ENCODE measurements around the gene MKNK2. TPM values are rescaled to one million over a fixed set of nuclear protein-coding genes. Genes with fewer than 3 reads are reported as not detected.

The MKNK2 gene
- total and polyA plus RNA-seq, 10 of the 15 experiments (the other 5 are each of a cell fraction or from before 2014, with no cell fraction given): 9.6 to 365 (median 69.9) TPM

DNA sequence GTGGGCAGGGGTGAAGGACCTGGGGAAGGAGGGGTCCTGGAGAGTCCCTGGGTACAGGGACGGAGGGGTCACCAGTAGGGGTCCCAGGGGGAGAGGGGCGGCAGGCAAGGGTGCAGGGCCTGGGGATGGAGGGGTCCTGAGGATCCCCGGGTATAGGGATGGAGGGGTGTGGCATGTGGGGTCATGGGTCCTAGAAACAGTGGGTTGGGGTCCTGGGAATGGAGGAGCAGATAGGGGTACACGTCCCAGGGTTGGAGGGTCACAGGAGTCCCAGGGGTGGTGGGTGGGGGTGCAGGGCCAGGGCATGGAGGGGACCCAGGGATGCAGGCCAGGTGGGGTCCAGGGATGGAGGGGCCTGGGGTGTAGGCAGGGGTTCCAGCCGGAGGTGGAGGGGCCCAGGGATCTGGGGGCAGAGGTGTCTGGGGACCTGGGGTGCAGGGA, 36.9 kb downstream of the MKNK2 start:
- POLR2A ChIA-PET: no interaction called here
- Histone ChIP-seq H2AFZ (ENCODE audit: control insufficient read depth, low read depth, low read length) (no peak overlapping the region), H3K36me3 (ENCODE audit: control insufficient read depth in 2 of 2, insufficient read depth in 2 of 2, low read length in 1 of 2) (no peaks in the 10 kb centered on the region), H3K4me2 (ENCODE audit: control insufficient read depth, insufficient read depth) (peak overlapping the region; percentile 73), H3K4me1 (ENCODE audit: control insufficient read depth, insufficient read depth, low read length) (peaks cover 4% of the 10 kb centered on the region), H3K27ac (ENCODE audit: control insufficient read depth, insufficient read depth) (no peak overlapping the region), H3K79me2 (ENCODE audit: control insufficient read depth, insufficient read depth, low read length) (peaks cover 16% of the 10 kb centered on the region), H3K9ac (ENCODE audit: control insufficient read depth, insufficient read depth, low read length) (no peak overlapping the region), H3K4me3 (peak overlapping the region; percentile 77; the same call in 1 of the 2 replicates), H3K27me3 (replicated peaks in 1 of 2; ENCODE audit: control insufficient read depth in 2 of 2, insufficient read depth in 2 of 2, low read length in 1 of 2) (no peaks in the 10 kb centered on the region), H3K9me3 (replicated peaks; ENCODE audit: control insufficient read depth, insufficient read depth, low read length) (no peaks in the 10 kb centered on the region), H4K20me1 (ENCODE audit: control insufficient read depth, insufficient read depth) (no peaks in the 10 kb centered on the region)
- in situ Hi-C loops (cut with MboI): no loop called here
- BruUV-seq (replicated peaks): no TSS peak
- RAD21 ChIA-PET (ENCODE audit: unreplicated experiment): no interaction called here
- TF ChIP-seq, protein P1, sequence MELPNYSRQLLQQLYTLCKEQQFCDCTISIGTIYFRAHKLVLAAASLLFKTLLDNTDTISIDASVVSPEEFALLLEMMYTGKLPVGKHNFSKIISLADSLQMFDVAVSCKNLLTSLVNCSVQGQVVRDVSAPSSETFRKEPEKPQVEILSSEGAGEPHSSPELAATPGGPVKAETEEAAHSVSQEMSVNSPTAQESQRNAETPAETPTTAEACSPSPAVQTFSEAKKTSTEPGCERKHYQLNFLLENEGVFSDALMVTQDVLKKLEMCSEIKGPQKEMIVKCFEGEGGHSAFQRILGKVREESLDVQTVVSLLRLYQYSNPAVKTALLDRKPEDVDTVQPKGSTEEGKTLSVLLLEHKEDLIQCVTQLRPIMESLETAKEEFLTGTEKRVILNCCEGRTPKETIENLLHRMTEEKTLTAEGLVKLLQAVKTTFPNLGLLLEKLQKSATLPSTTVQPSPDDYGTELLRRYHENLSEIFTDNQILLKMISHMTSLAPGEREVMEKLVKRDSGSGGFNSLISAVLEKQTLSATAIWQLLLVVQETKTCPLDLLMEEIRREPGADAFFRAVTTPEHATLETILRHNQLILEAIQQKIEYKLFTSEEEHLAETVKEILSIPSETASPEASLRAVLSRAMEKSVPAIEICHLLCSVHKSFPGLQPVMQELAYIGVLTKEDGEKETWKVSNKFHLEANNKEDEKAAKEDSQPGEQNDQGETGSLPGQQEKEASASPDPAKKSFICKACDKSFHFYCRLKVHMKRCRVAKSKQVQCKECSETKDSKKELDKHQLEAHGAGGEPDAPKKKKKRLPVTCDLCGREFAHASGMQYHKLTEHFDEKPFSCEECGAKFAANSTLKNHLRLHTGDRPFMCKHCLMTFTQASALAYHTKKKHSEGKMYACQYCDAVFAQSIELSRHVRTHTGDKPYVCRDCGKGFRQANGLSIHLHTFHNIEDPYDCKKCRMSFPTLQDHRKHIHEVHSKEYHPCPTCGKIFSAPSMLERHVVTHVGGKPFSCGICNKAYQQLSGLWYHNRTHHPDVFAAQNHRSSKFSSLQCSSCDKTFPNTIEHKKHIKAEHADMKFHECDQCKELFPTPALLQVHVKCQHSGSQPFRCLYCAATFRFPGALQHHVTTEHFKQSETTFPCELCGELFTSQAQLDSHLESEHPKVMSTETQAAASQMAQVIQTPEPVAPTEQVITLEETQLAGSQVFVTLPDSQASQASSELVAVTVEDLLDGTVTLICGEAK (IDR thresholded peaks at IDR 0.05; ENCODE audit: borderline replicate concordance): no peak
- TF ChIP-seq ZNF207 (IDR thresholded peaks at IDR 0.05; ENCODE audit: borderline replicate concordance): no peak
- TF ChIP-seq PML (IDR thresholded peaks at IDR 0.05; ENCODE audit: low read length): no peak
- TF ChIP-seq CBX3 (IDR thresholded peaks at IDR 0.05; ENCODE audit: borderline replicate concordance, low read depth): no peak
- no peak for TF ChIP-seq KDM1A (IDR thresholded peaks at IDR 0.05; ENCODE audit: borderline replicate concordance)
- TF ChIP-seq, protein P2, sequence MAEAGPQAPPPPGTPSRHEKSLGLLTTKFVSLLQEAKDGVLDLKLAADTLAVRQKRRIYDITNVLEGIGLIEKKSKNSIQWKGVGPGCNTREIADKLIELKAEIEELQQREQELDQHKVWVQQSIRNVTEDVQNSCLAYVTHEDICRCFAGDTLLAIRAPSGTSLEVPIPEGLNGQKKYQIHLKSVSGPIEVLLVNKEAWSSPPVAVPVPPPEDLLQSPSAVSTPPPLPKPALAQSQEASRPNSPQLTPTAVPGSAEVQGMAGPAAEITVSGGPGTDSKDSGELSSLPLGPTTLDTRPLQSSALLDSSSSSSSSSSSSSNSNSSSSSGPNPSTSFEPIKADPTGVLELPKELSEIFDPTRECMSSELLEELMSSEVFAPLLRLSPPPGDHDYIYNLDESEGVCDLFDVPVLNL (IDR thresholded peaks at IDR 0.05; ENCODE audit: low read depth, low read length): no peak
- no peak for TF ChIP-seq TBL1XR1 (IDR thresholded peaks at IDR 0.05; ENCODE audit: low read depth, low read length)
- no peak for TF ChIP-seq RB1 (IDR thresholded peaks at IDR 0.05; ENCODE audit: borderline replicate concordance)
- TF ChIP-seq MXI1 (IDR thresholded peaks at IDR 0.05; ENCODE audit: low read depth, low read length): no peak
- TF ChIP-seq, protein P3, sequence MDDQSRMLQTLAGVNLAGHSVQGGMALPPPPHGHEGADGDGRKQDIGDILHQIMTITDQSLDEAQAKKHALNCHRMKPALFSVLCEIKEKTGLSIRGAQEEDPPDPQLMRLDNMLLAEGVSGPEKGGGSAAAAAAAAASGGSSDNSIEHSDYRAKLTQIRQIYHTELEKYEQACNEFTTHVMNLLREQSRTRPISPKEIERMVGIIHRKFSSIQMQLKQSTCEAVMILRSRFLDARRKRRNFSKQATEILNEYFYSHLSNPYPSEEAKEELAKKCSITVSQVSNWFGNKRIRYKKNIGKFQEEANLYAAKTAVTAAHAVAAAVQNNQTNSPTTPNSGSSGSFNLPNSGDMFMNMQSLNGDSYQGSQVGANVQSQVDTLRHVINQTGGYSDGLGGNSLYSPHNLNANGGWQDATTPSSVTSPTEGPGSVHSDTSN (IDR thresholded peaks at IDR 0.05; ENCODE audit: insufficient replicate concordance, low read depth, low read length): no peak
- no peak for TF ChIP-seq KLF5 (IDR thresholded peaks at IDR 0.05; ENCODE audit: partially characterized antibody)
- TF ChIP-seq CHD2 (IDR thresholded peaks at IDR 0.05; ENCODE audit: borderline replicate concordance, low read depth, low read length): no peak
- TF ChIP-seq RELA (IDR thresholded peaks at IDR 0.05; ENCODE audit: borderline replicate concordance, partially characterized antibody): no peak
- no peak for TF ChIP-seq NR2F1 (conservative IDR thresholded peaks at IDR 0.05)
- no peak for TF ChIP-seq BHLHE40 (IDR thresholded peaks at IDR 0.05; ENCODE audit: borderline replicate concordance in 1 of 2, low read depth in 2 of 2, low read length in 1 of 2)
- no peak for TF ChIP-seq MYC (IDR thresholded peaks at IDR 0.05; ENCODE audit: insufficient read depth, insufficient read length, insufficient replicate concordance, low read length, severe bottlenecking)
- no peak for TF ChIP-seq FOXM1 (IDR thresholded peaks at IDR 0.05; ENCODE audit: low read depth, low read length)
- no peak for TF ChIP-seq ATF7 (IDR thresholded peaks at IDR 0.05; ENCODE audit: low read depth)
- FAIRE-seq: no peak
- no peak for DNase-seq (ENCODE audit: low read depth, low spot score)
- CTCF ChIA-PET: no interaction called here
- 43% methylated on average over 3 of the region's 5 CpGs for WGBS (ENCODE audit: insufficient coverage, insufficient replicate concordance, low lambda C conversion rate, missing lambda C conversion rate)
- intact Hi-C loops (cut with micrococcal nuclease; ENCODE audit: unreplicated experiment): no loop called here
- no peak for ATAC-seq
- SMC1A ChIA-PET (ENCODE audit: uncharacterized antibody, unreplicated experiment): no interaction called here
